ENCODE data around the gene FSTL4.

Gene FSTL4

DNA sequence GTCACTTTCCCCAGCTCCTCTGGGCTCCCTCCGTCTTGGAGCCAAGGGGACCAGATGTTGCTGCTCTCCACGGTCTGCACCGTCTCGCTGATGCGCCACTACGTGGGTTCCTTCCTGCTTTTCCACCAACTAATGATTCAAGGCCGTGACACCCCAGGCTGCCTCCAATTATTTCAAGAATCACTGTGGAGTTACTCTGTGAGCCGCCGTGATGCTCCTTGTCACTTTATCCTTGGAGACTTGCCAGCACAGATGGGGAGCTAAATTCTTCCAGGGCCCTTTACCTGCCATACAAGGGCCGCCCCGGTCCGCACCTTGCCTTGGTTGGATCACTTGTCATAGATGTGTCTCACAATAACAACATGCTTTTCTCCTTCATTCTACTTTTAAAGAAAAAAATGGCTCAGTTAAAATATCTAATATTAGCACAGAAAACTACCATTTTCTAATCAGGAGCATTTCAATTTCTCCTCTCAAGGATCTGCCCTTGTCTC, 202.0 kb downstream of the FSTL4 start:
- TF ChIP-seq BACH2 (CRISPR knock-in tag; IDR thresholded peaks at IDR 0.05; ENCODE audit: borderline replicate concordance) (no peak), RARB (CRISPR knock-in tag; IDR thresholded peaks at IDR 0.05) (no peak), TCF4 (CRISPR knock-in tag; IDR thresholded peaks at IDR 0.05; ENCODE audit: borderline replicate concordance) (no peak)
- TF ChIP-seq, protein P1, sequence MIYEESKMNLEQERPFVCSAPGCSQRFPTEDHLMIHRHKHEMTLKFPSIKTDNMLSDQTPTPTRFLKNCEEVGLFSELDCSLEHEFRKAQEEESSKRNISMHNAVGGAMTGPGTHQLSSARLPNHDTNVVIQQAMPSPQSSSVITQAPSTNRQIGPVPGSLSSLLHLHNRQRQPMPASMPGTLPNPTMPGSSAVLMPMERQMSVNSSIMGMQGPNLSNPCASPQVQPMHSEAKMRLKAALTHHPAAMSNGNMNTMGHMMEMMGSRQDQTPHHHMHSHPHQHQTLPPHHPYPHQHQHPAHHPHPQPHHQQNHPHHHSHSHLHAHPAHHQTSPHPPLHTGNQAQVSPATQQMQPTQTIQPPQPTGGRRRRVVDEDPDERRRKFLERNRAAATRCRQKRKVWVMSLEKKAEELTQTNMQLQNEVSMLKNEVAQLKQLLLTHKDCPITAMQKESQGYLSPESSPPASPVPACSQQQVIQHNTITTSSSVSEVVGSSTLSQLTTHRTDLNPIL (CRISPR knock-in tag; IDR thresholded peaks at IDR 0.05; ENCODE audit: low read depth) = no peak
- TF ChIP-seq, protein P2, sequence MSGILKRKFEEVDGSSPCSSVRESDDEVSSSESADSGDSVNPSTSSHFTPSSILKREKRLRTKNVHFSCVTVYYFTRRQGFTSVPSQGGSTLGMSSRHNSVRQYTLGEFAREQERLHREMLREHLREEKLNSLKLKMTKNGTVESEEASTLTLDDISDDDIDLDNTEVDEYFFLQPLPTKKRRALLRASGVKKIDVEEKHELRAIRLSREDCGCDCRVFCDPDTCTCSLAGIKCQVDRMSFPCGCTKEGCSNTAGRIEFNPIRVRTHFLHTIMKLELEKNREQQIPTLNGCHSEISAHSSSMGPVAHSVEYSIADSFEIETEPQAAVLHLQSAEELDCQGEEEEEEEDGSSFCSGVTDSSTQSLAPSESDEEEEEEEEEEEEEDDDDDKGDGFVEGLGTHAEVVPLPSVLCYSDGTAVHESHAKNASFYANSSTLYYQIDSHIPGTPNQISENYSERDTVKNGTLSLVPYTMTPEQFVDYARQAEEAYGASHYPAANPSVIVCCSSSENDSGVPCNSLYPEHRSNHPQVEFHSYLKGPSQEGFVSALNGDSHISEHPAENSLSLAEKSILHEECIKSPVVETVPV (CRISPR knock-in tag; IDR thresholded peaks at IDR 0.05) = no peak
- no peak for ATAC-seq

DNA sequence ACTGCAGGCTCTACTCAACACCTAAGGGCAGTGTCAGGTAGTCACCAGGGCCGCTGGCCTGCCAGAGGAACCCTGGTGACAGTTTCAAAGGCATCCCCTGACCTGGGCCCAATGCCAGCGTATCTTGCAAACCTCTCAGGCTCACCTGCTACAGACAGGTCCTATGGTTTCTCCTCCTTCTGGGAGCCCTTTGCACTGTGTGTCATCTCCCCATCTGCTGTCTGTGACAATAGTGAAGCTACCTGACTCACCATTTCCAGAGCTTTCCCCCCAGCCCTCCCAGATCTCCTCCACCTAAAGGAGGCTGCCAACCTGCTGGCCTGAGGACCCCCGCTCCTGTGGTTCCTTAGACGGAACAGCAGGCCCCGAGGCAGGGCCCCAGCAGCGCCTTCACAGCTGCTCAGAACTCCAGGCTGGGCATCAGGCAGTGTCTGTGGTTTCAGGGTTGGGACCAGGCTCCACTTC, 203.1 kb downstream of the FSTL4 start:
- ATAC-seq = no peak
- TF ChIP-seq ZNF8 (CRISPR knock-in tag; IDR thresholded peaks at IDR 0.05) (no peak), SNAI2 (CRISPR knock-in tag; IDR thresholded peaks at IDR 0.05) (no peak), ZFP3 (CRISPR knock-in tag; IDR thresholded peaks at IDR 0.05) (no peak), CSDC2 (CRISPR knock-in tag; IDR thresholded peaks at IDR 0.05) (no peak), ZFP30 (CRISPR knock-in tag; IDR thresholded peaks at IDR 0.05) (no peak), TOX (CRISPR knock-in tag; IDR thresholded peaks at IDR 0.05; ENCODE audit: borderline replicate concordance) (no peak), ISL1 (CRISPR knock-in tag; IDR thresholded peaks at IDR 0.05) (no peak), BACH2 (CRISPR knock-in tag; IDR thresholded peaks at IDR 0.05; ENCODE audit: borderline replicate concordance) (no peak), ZNF565 (CRISPR knock-in tag; conservative IDR thresholded peaks at IDR 0.05; ENCODE audit: low read depth) (no peak), PPARA (CRISPR knock-in tag; IDR thresholded peaks at IDR 0.05; ENCODE audit: borderline replicate concordance) (no peak), ARNTL (CRISPR knock-in tag; IDR thresholded peaks at IDR 0.05; ENCODE audit: borderline replicate concordance, low read depth) (no peak), GLIS3 (CRISPR knock-in tag; IDR thresholded peaks at IDR 0.05) (no peak), ZC3H10 (CRISPR knock-in tag; IDR thresholded peaks at IDR 0.05) (no peak)
- TF ChIP-seq, protein P1 (CRISPR knock-in tag; IDR thresholded peaks at IDR 0.05; ENCODE audit: low read depth) = no peak
- TF ChIP-seq, protein P3, sequence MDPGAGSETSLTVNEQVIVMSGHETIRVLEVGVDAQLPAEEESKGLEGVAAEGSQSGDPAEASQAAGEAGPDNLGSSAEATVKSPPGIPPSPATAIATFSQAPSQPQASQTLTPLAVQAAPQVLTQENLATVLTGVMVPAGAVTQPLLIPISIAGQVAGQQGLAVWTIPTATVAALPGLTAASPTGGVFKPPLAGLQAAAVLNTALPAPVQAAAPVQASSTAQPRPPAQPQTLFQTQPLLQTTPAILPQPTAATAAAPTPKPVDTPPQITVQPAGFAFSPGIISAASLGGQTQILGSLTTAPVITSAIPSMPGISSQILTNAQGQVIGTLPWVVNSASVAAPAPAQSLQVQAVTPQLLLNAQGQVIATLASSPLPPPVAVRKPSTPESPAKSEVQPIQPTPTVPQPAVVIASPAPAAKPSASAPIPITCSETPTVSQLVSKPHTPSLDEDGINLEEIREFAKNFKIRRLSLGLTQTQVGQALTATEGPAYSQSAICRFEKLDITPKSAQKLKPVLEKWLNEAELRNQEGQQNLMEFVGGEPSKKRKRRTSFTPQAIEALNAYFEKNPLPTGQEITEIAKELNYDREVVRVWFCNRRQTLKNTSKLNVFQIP (CRISPR knock-in tag; IDR thresholded peaks at IDR 0.05; ENCODE audit: borderline replicate concordance, low read depth) = no peak
- TF ChIP-seq, protein P4, sequence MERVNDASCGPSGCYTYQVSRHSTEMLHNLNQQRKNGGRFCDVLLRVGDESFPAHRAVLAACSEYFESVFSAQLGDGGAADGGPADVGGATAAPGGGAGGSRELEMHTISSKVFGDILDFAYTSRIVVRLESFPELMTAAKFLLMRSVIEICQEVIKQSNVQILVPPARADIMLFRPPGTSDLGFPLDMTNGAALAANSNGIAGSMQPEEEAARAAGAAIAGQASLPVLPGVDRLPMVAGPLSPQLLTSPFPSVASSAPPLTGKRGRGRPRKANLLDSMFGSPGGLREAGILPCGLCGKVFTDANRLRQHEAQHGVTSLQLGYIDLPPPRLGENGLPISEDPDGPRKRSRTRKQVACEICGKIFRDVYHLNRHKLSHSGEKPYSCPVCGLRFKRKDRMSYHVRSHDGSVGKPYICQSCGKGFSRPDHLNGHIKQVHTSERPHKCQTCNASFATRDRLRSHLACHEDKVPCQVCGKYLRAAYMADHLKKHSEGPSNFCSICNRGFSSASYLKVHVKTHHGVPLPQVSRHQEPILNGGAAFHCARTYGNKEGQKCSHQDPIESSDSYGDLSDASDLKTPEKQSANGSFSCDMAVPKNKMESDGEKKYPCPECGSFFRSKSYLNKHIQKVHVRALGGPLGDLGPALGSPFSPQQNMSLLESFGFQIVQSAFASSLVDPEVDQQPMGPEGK (CRISPR knock-in tag; IDR thresholded peaks at IDR 0.05; ENCODE audit: borderline replicate concordance) = no peak
- TF ChIP-seq, protein P2 (CRISPR knock-in tag; IDR thresholded peaks at IDR 0.05) = no peak
- TF ChIP-seq, protein P5, sequence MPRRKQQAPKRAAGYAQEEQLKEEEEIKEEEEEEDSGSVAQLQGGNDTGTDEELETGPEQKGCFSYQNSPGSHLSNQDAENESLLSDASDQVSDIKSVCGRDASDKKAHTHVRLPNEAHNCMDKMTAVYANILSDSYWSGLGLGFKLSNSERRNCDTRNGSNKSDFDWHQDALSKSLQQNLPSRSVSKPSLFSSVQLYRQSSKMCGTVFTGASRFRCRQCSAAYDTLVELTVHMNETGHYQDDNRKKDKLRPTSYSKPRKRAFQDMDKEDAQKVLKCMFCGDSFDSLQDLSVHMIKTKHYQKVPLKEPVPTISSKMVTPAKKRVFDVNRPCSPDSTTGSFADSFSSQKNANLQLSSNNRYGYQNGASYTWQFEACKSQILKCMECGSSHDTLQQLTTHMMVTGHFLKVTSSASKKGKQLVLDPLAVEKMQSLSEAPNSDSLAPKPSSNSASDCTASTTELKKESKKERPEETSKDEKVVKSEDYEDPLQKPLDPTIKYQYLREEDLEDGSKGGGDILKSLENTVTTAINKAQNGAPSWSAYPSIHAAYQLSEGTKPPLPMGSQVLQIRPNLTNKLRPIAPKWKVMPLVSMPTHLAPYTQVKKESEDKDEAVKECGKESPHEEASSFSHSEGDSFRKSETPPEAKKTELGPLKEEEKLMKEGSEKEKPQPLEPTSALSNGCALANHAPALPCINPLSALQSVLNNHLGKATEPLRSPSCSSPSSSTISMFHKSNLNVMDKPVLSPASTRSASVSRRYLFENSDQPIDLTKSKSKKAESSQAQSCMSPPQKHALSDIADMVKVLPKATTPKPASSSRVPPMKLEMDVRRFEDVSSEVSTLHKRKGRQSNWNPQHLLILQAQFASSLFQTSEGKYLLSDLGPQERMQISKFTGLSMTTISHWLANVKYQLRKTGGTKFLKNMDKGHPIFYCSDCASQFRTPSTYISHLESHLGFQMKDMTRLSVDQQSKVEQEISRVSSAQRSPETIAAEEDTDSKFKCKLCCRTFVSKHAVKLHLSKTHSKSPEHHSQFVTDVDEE (CRISPR knock-in tag; IDR thresholded peaks at IDR 0.05) = no peak
